Measurements from ENCODE around the gene TRAF2. TPM values are rescaled to one million over a fixed set of nuclear protein-coding genes. Genes with fewer than 3 reads are reported as not detected.

The TRAF2 gene
- total and polyA plus RNA-seq, 2 donors (not counting 3 experiments of a cell fraction or from before 2014, with no cell fraction given): 10.9 to 23.1 TPM

DNA sequence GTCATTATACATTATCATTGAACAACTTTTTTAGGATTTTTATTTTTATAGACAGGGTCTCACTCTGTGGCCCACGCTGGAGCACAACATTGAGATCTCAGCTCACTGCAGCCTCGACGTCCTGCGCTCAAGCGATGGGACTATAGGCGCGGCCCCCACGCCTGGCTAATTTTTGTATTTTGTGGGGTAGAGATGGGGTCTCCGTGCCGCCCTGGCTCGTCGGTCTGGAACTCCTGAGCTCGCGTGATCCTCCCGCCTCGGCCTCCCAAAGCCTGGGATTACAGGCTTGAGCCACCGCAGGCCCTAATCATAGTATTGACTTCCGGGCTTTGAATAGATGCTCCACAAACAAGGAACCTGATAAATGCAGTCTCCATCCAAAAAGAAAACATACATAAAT, 18.8 kb upstream of the TRAF2 start:
- ChIA-PET CTCF (no interaction called here), POLR2A (no interaction called here)
- Histone ChIP-seq H3K4me1 (ENCODE audit: control insufficient read depth, extremely low read depth, insufficient read depth, low read length) (peaks cover 6% of the 10 kb centered on the region), H3K27me3 (ENCODE audit: control insufficient read depth in 2 of 2, insufficient read depth in 2 of 2, low read length in 2 of 2) (no peaks in the 10 kb centered on the region), H3K36me3 (ENCODE audit: control insufficient read depth in 2 of 2, extremely low read depth in 1 of 2, insufficient read depth in 2 of 2, low read length in 2 of 2) (peaks cover 8 to 12% of the 10 kb centered on the region in 2 experiments), H3K79me2 (ENCODE audit: control insufficient read depth, insufficient read depth, low read length) (peaks cover 24% of the 10 kb centered on the region), H4K20me1 (replicated peaks; ENCODE audit: control insufficient read depth, extremely low read depth, insufficient read depth, low read length) (no peaks in the 10 kb centered on the region), H3K9me1 (replicated peaks; ENCODE audit: control insufficient read depth, extremely low read depth, insufficient read depth, low read length) (no peaks in the 10 kb centered on the region), H3K27ac (ENCODE audit: insufficient read depth, low read depth, low read length) (no peak overlapping the region), H3K9me3 (replicated peaks; ENCODE audit: control insufficient read depth, insufficient read depth, low read length) (no peaks in the 10 kb centered on the region), H3K4me2 (ENCODE audit: insufficient read depth, low read length) (no peak overlapping the region), H2AFZ (ENCODE audit: low read depth, low read length) (no peak overlapping the region), H3K9ac (replicated peaks; ENCODE audit: extremely low read depth, insufficient read depth, low read length) (no peak overlapping the region), H3K4me3 (replicated peaks in 1 of 3; ENCODE audit: insufficient read depth in 1 of 3, low read depth in 1 of 3, low read length in 3 of 3) (no peak overlapping the region)
- FAIRE-seq (no peak), DNase-seq (ENCODE audit: low read depth, low spot score) (no peak)
- intact Hi-C loops (cut with micrococcal nuclease) (loop anchor here (5.0 kb wide), 1 partner anchor 70 kb away; no protein-coding TSS in a partner anchor), dilution Hi-C loops (cut with MboI; ENCODE audit: extremely low pct_ligation_motif_present, low sequenced_read_pairs) (no loop called here)
- TF ChIP-seq FOS (IDR thresholded peaks at IDR 0.05; ENCODE audit: borderline replicate concordance, insufficient read depth, low read length) (no peak), GATA2 (IDR thresholded peaks at IDR 0.05; ENCODE audit: insufficient read depth, insufficient read length, low read depth, low read length) (no peak), POLR2AphosphoS5 (IDR thresholded peaks at IDR 0.05; ENCODE audit: insufficient read depth, low read depth, low read length) (no peak), JUN (IDR thresholded peaks at IDR 0.05; ENCODE audit: borderline replicate concordance, insufficient read depth, insufficient read length, low read depth) (no peak), EZH2 (IDR thresholded peaks at IDR 0.05; ENCODE audit: borderline replicate concordance, low read depth, low read length, severe bottlenecking) (no peak), MYC (IDR thresholded peaks at IDR 0.05; ENCODE audit: low read depth, low read length) (no peak), POLR2A (IDR thresholded peaks at IDR 0.05; ENCODE audit: low read depth, low read length) (no peak)
- TF ChIP-seq, protein P1, sequence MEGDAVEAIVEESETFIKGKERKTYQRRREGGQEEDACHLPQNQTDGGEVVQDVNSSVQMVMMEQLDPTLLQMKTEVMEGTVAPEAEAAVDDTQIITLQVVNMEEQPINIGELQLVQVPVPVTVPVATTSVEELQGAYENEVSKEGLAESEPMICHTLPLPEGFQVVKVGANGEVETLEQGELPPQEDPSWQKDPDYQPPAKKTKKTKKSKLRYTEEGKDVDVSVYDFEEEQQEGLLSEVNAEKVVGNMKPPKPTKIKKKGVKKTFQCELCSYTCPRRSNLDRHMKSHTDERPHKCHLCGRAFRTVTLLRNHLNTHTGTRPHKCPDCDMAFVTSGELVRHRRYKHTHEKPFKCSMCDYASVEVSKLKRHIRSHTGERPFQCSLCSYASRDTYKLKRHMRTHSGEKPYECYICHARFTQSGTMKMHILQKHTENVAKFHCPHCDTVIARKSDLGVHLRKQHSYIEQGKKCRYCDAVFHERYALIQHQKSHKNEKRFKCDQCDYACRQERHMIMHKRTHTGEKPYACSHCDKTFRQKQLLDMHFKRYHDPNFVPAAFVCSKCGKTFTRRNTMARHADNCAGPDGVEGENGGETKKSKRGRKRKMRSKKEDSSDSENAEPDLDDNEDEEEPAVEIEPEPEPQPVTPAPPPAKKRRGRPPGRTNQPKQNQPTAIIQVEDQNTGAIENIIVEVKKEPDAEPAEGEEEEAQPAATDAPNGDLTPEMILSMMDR (IDR thresholded peaks at IDR 0.05; ENCODE audit: extremely low read depth in 1 of 2, insufficient read depth in 1 of 2, low read depth in 1 of 2, low read length in 2 of 2): no peak
- TF ChIP-seq, protein P2, sequence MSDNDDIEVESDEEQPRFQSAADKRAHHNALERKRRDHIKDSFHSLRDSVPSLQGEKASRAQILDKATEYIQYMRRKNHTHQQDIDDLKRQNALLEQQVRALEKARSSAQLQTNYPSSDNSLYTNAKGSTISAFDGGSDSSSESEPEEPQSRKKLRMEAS (IDR thresholded peaks at IDR 0.05; ENCODE audit: insufficient read depth, insufficient read length): no peak
- no TSS peak for BruUV-seq (replicated peaks)
